ENCODE measurements around the gene ADAMTS17.

GRCh38 chr15:100279849-100280248 lies 61.9 kb downstream of the ADAMTS17 start:
- TF ChIP-seq ZFP36 (IDR thresholded peaks at IDR 0.05; ENCODE audit: low read depth, low read length, partially characterized antibody) (no peak), ZBTB33 (CRISPR knock-in tag; IDR thresholded peaks at IDR 0.05) (no peak), CHD4 (IDR thresholded peaks at IDR 0.05; ENCODE audit: insufficient read depth, insufficient replicate concordance, low read depth, low read length, poor library complexity, severe bottlenecking) (no peak), ZNF174 (CRISPR knock-in tag; IDR thresholded peaks at IDR 0.05) (no peak), CTCF (IDR thresholded peaks at IDR 0.05 in 2 of 3, conservative IDR thresholded peaks at IDR 0.05 in 1 of 3; ENCODE audit: insufficient read depth in 2 of 3, low read depth in 1 of 3, low read length in 3 of 3) (no peak)
